ENCODE results near the gene ERRFI1.
A peak's percentile ranks its signal among the peaks of the same experiment; 100 is the strongest.

Gene ERRFI1

GRCh38 chr1:8002329-8002910 is 23.7 kb downstream of the ERRFI1 start:
- DNase-seq, result no peak

DNA sequence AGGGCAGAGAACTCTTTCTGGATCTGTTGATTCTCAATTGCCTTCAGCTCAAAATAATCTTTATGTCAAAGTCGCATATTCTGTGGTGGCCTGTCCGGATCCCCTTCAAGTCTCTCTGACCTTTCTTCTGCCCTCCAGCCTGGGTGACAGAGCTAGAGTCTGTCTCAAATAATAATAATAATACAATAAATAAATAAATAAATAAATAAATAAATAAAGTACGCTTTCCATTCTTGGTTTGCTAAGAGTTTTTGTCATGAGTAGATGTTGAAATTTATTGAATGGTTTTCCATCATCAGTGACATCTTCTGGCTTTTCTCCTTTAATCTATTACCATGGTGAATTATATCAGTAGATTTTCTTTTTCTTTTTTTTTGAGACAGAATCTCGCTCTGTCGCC is 30.7 kb downstream of the ERRFI1 start:
- no peak for DNase-seq

GRCh38 chr1:7994827-7995226 is 31.3 kb downstream of the ERRFI1 start:
- DNase-seq, result no peak

DNA sequence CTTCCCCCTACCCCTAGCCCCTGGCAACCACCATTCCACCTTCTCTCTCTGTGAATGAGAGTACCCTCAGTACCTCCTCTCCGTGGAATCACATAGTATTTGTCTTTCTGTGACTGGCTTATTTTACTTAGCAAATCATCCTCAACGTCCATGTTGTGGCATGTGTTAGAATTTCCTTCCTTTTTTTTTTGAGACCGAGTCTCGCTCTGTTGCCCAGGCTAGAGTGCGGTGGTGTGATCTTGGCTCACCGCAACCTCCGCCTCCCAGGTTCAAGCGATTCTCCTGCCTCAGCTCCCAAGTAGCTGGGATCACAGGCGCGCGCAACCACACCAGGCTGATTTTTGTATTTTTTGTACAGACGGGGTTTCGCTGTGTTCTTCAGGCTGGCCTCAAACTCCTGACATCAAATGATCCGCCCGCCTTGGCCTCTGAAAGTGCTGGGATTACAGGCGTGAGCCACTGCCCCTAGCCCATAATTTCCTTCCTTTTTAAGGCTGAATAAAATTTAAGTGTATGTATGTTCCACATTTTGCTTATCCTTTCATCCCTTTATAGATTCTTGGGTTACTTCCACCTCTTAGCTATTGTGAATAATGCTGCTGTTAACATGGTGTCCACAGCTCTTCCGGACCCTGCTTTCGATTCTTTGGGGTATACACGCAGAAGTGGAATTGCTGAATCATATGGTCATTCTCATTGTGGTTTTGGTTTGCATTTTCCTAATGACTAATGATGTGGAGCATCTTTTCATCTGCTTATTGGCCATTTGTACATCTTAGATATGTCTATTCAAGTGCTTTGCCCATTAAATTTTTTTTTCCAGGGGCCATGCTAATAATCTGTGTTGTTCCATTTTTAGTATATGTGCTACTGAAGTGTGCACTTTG is 32.3 kb downstream of the ERRFI1 start:
- no peak for DNase-seq

DNA sequence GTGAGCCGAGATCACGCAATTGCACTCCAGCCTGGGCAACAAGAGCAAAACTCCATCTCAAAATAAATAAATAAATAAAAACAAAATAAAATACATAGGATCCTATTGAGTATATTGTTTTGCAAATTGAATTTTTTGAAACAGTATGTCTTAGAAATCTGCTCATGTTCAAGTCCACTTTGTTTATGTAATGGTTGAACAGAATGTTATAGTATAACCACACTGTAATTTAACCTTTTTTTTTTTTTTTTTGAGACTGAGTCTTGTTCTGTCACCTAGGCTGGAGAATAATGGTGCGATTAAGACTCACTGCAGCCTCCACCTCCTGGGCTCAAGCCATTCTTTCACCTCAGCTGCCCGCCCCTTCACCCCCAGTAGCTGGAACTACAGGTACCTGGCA is 33.2 kb downstream of the ERRFI1 start:
- no peak for DNase-seq

- no peak for DNase-seq
Measured at GRCh38 chr1:7991504-7992440, 34.3 kb downstream of the ERRFI1 start.

- DNase-seq, result no peak
Measured at GRCh38 chr1:7989762-7990428, 36.2 kb downstream of the ERRFI1 start.

GRCh38 chr1:7988576-7988975 is 37.5 kb downstream of the ERRFI1 start:
- DNase-seq, result no peak

GRCh38 chr1:7987528-7987927 is 38.6 kb downstream of the ERRFI1 start:
- no peak for DNase-seq

DNA sequence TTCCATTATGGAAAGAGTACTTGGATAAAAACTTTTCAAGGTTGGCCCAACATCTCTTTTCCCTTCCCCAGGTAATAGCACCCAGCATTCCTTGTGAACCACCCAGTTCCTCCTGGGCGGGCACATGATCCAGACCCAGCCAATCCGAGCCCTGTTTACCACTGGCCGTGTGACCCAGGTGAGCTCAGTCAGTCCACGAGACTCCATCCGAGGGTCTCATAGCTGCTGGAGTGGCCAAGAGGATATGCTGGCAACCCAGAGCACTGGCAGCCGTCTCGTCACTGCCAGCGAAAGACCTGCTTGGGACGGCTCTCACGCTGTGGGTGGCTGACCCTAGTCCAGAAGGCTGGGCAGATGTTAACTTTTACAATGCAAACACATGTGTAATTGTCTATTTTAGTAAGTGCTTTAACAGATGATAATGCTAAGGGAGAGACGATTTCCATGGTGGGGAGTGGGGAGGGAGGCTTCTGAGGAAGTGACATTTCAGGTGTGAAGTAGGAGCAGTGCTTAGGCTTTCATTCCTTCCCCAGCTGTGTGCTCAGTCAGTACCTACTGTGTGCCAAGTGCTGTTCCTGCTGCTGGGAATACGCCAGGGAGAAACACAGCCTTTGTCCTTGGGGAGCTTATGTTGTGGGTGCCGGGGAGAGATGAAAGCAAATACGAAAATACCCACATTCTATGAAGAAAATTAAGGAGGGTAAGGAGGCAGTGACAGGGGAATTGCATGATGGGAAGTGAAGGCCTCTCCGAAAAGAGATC is 40.1 kb downstream of the ERRFI1 start:
- no peak for DNase-seq

GRCh38 chr1:7984811-7985210 is 41.3 kb downstream of the ERRFI1 start:
- no peak for DNase-seq

DNA sequence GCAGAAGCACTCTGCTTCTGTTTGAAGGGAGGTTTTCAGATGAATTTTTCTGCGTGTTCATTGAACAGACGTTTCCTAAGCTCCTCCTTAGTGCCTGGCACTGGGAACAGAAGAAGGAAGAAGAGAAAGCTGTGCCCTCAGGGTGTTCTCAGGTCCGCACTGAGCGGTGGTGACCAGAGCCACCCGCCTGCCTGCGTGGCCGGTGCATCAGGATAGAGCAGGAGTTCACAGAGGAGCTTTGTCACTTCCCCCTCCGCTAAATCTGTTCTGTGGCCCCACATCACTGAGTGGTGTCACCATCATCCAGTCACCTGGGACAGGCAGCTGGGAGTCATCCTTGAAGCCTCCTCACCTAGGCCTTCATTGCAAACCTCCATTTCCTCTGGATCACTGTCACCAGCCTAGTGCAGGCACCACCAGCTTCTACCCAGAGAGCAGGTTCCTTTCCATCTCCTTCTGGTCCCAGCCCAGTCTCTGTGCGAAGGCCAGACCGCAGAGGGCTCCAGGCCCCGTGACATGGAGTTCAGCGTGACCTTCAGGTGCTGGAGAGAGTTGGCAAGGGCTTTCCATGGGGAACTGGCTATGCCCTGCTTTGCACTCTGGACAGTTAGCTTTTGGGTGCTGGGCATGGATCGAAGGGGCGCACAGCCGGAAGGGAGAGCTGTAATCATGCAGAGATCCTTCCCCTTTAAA is 42.9 kb downstream of the ERRFI1 start:
- DNase-seq, result no peak

GRCh38 chr1:7980984-7981383 is 45.1 kb downstream of the ERRFI1 start:
- DNase-seq, result no peak

DNA sequence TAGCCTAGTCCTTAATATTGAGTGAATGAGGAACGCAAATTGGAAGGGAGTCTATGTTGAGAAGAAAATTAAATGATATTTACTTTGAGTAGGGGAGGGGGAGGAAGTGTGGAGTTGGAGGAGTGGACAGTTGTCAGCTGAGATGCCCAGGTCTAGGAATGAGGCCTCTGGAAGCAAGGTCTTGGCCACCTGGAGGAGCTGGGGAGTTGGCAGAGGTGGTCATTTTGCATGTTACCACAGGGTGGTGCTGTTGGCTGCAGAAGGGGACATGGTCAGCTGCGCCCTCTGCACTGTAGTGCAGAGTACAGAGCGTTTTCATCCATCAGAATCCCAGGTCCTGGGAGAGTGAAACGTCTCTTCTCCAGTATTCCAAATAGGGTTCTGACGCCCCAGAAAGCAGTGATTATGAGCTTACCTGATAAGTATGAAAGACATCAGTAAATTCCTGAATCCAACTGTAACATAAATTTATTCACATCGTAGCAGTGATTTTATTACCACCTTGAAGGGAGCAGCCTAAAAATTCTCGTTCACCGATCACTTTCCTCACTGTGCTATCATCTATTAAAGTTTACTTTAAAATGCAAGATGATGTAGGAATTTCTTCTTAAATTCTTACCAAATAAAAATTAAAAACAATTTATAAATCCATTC is 50.8 kb downstream of the ERRFI1 start:
- peak; percentile 18 for DNase-seq

DNA sequence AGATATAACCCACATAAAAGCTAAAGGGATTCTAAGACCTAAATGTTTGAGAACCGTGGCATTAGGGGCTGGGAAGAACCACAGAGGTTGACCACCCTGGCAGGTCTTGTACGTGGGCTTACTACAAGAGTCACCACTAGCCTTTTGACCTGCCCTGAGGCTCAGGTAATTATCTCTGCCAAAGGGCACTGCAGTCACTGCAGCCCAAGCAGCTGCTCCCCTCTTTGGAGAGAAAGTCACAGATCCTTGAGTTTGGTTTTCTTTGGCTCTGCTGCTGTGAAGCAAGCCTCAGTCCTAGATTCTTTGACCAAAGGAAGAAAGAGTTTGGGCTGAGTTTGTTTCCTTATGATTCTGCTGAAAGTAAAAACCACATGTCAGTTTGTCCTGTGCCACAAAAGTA is 53.0 kb downstream of the ERRFI1 start:
- no peak for DNase-seq

- DNase-seq, result no peak
Measured at GRCh38 chr1:7972285-7972684, 53.8 kb downstream of the ERRFI1 start.

GRCh38 chr1:7971024-7971423 is 55.1 kb downstream of the ERRFI1 start:
- no peak for DNase-seq

- no peak for DNase-seq
Measured at GRCh38 chr1:7970246-7970645, 55.9 kb downstream of the ERRFI1 start.

DNA sequence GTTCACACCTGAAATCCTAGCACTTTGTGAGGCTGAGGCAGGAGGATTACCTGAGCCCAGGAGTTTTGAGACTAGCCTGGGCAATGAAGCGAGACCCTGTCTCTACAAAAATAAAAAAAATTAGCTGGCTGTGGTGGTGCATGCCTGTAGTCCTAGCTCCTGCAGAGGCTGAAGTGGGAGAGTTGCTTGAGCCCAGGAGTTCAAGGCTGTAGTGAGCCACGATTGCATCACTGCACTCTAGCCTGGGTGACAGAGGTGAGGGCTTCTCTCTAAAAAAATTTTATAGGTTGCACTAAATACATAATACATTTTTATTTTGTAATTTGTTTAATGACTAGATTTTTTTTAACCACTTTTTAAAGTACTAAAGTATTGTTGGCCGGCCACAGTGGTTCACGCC is 58.5 kb downstream of the ERRFI1 start:
- DNase-seq, result no peak

DNA sequence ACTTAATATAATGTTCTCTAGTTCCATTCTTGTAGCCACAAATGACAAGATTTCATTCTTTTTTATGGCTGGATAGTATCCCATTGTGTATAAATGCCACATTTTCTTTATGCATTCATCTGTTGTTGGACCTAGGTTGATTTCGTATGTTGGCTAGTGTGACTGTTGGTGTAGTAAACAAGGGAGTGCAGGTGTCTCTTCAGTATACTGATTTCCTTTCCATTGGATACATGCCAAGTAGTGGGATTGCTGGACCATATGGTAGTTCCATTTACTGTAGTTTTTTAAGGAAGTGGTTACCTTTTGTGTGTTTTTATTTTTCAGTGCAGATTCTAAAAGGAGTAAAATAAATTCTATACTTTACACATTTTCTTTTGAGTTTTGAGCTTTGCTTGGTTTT is 58.9 kb downstream of the ERRFI1 start:
- no peak for DNase-seq

GRCh38 chr1:7964476-7964875 is 61.6 kb downstream of the ERRFI1 start:
- no peak for DNase-seq

Data from CD4-positive, alpha-beta T cell treated with Interleukin-4 for 4 hours (primary cell).